HEK293T (cell line): ENCODE measurements around the gene STX16.

Source experiments
- CTCF ChIA-PET: fragments of 350-600 bp; formaldehyde crosslinking; extraction: SDS; loops from one replicate; lab custom pipeline; 2021; ENCODE audit warnings: antibody characterized with exemption, inconsistent platforms; lab: Yijun Ruan, JAX
- POLR2A ChIA-PET: fragments of 350-600 bp; formaldehyde crosslinking; extraction: SDS; loops from one replicate; lab custom pipeline; 2020; ENCODE audit warnings: antibody characterized with exemption, inconsistent platforms; lab: Yijun Ruan, JAX
- DNase-seq: peaks from one replicate; pipeline ENCODE4 v3.0.0; 2012; ENCODE audit warnings: mixed read lengths; ENCODE audit errors: extremely low spot score
- ARNT ChIP-seq: fragments of 450-650 bp; IDR thresholded peaks from 2 replicates; pipeline ENCODE4 v1.6.1; 2017; ENCODE audit warnings: mild to moderate bottlenecking
- CTBP1 ChIP-seq: fragments of 450-650 bp; IDR thresholded peaks from 2 replicates; pipeline ENCODE4 v1.6.1; 2016; ENCODE audit warnings: borderline replicate concordance
- ELF4 ChIP-seq: fragments of 450-650 bp; IDR thresholded peaks from 2 replicates; pipeline ENCODE4 v1.6.1; 2017; ENCODE audit warnings: antibody characterized with exemption
- FOXA1 ChIP-seq: fragments of 450-650 bp; IDR thresholded peaks from 2 replicates; pipeline ENCODE4 v1.6.1; 2016; ENCODE audit warnings: mild to moderate bottlenecking
- FOXK2 ChIP-seq: fragments of 450-650 bp; IDR thresholded peaks from 2 replicates; pipeline ENCODE4 v1.6.1; 2016; ENCODE audit warnings: mild to moderate bottlenecking
- FOXM1 ChIP-seq: fragments of 450-650 bp; IDR thresholded peaks from 2 replicates; pipeline ENCODE4 v1.6.1; 2017; ENCODE audit warnings: mild to moderate bottlenecking, borderline replicate concordance
- HDGF ChIP-seq: fragments of 450-650 bp; IDR thresholded peaks from 2 replicates; pipeline ENCODE4 v1.6.1; 2017; ENCODE audit warnings: antibody characterized with exemption, borderline replicate concordance
- L3MBTL2 ChIP-seq: fragments of 450-650 bp; conservative IDR thresholded peaks from 2 replicates; pipeline ENCODE4 v1.6.1; 2016; ENCODE audit warnings: mild to moderate bottlenecking
- LEF1 ChIP-seq: fragments of 450-650 bp; IDR thresholded peaks from 2 replicates; pipeline ENCODE4 v1.6.1; 2017; ENCODE audit warnings: mild to moderate bottlenecking, borderline replicate concordance
- NFRKB ChIP-seq: fragments of 450-650 bp; IDR thresholded peaks from 2 replicates; pipeline ENCODE4 v1.6.1; 2016; ENCODE audit warnings: mild to moderate bottlenecking, moderate library complexity
- PKNOX1 ChIP-seq: fragments of 450-650 bp; IDR thresholded peaks from 2 replicates; pipeline ENCODE4 v1.6.1; 2016
- SP1 ChIP-seq: fragments of 450-650 bp; IDR thresholded peaks from 2 replicates; pipeline ENCODE4 v1.6.1; 2017
- SUZ12 ChIP-seq: fragments of 450-650 bp; IDR thresholded peaks from 2 replicates; pipeline ENCODE4 v1.6.1; 2016; ENCODE audit warnings: mild to moderate bottlenecking
- TARDBP ChIP-seq: fragments of 450-650 bp; IDR thresholded peaks from 2 replicates; pipeline ENCODE4 v1.6.1; 2016
- ZNF384 ChIP-seq: fragments of 450-650 bp; IDR thresholded peaks from 2 replicates; pipeline ENCODE4 v1.6.1; 2016

STX16 gene

GRCh38 chr20:58623579-58624473 lies 27.3 kb upstream of the STX16 start:
- CTCF ChIA-PET, result interaction anchor here (1.1 kb wide), 1 partner anchor 10 kb away, joined by 3 read pairs; no protein-coding TSS in a partner anchor
- TF ChIP-seq ZNF384, result no peak
- TF ChIP-seq NFRKB, result no peak
- no peak for TF ChIP-seq LEF1
- TF ChIP-seq PKNOX1, result no peak
- no peak for TF ChIP-seq SUZ12
- no peak for TF ChIP-seq HDGF
- no peak for TF ChIP-seq FOXA1
- no peak for TF ChIP-seq ELF4
- no peak for TF ChIP-seq ARNT
- POLR2A ChIA-PET, result interaction anchor here (0.9 kb wide), 1 partner anchor 27 kb away, joined by 5 read pairs; the partner anchor contains the start of gene STX16
- DNase-seq, result peak; percentile 67

- no peak for DNase-seq
- ChIA-PET CTCF (interaction anchor here (1.1 kb wide), 1 partner anchor 11 kb away, joined by 3 read pairs; no protein-coding TSS in a partner anchor), POLR2A (interaction anchor here (0.9 kb wide), 1 partner anchor 26 kb away, joined by 5 read pairs; the partner anchor contains the start of gene STX16)
- no peak for TF ChIP-seq TARDBP
- no peak for TF ChIP-seq FOXM1
- TF ChIP-seq SUZ12, result no peak
Measured at GRCh38 chr20:58624687-58625086, 26.4 kb upstream of the STX16 start.

GRCh38 chr20:58625585-58625984 lies 25.5 kb upstream of the STX16 start:
- no peak for DNase-seq
- POLR2A ChIA-PET, result no interaction called here
- TF ChIP-seq ARNT (no peak), L3MBTL2 (no peak)
- CTCF ChIA-PET, result no interaction called here

- ChIA-PET CTCF (no interaction called here), POLR2A (interaction anchor here (0.9 to 1.5 kb wide), 2 partner anchors 13 to 26 kb away, joined by 3 to 5 read pairs; partner anchors contain the start of gene STX16)
- no peak for TF ChIP-seq SUZ12
- TF ChIP-seq TARDBP, result no peak
- no peak for TF ChIP-seq ELF4
- no peak for TF ChIP-seq PKNOX1
- TF ChIP-seq FOXA1, result no peak
- TF ChIP-seq ARNT, result no peak
- no peak for DNase-seq
Measured at GRCh38 chr20:58626051-58626450, 25.0 kb upstream of the STX16 start.

GRCh38 chr20:58627212-58628072 lies 23.6 kb upstream of the STX16 start:
- no peak for DNase-seq
- POLR2A ChIA-PET, result interaction anchor here (0.9 to 1.5 kb wide), 2 partner anchors 12 to 24 kb away, joined by 3 to 5 read pairs; partner anchors contain the start of gene STX16
- CTCF ChIA-PET, result no interaction called here
- TF ChIP-seq FOXK2 (no peak), FOXM1 (no peak), LEF1 (no peak), ZNF384 (no peak), NFRKB (no peak), CTBP1 (no peak), HDGF (no peak), PKNOX1 (no peak), SP1 (no peak), FOXA1 (no peak), ELF4 (no peak)

- CTCF ChIA-PET, result no interaction called here
- POLR2A ChIA-PET, result no interaction called here
- no peak for DNase-seq
- TF ChIP-seq NFRKB, result no peak
- TF ChIP-seq ZNF384, result no peak
- TF ChIP-seq HDGF, result no peak
- no peak for TF ChIP-seq LEF1
- no peak for TF ChIP-seq TARDBP
- TF ChIP-seq FOXA1, result no peak
- TF ChIP-seq CTBP1, result no peak
- no peak for TF ChIP-seq PKNOX1
- no peak for TF ChIP-seq L3MBTL2
- no peak for TF ChIP-seq SUZ12
- no peak for TF ChIP-seq FOXM1
- no peak for TF ChIP-seq ARNT
- TF ChIP-seq FOXK2, result no peak
Measured at GRCh38 chr20:58628491-58629214, 22.4 kb upstream of the STX16 start.
